Choroid plexus epithelial cell (primary cell): Measurements from ENCODE around the gene ZNF397.

Experiments used
- DNase-seq: peaks from one replicate; pipeline ENCODE4 v3.0.0-alpha.2; 2010; ENCODE audit warnings: low read depth
- H3K4me3 ChIP-seq: 2 replicates; pipeline ENCODE4 v1.5.1; 2011; ENCODE audit warnings: low read depth, mild to moderate bottlenecking, control low read depth, low read length, moderate library complexity
- CTCF ChIP-seq: conservative IDR thresholded peaks from 2 replicates; pipeline ENCODE4 v1.5.1; 2011; ENCODE audit warnings: low read depth, mild to moderate bottlenecking, control low read depth, inconsistent platforms, low read length, moderate library complexity

ZNF397 gene

DNA sequence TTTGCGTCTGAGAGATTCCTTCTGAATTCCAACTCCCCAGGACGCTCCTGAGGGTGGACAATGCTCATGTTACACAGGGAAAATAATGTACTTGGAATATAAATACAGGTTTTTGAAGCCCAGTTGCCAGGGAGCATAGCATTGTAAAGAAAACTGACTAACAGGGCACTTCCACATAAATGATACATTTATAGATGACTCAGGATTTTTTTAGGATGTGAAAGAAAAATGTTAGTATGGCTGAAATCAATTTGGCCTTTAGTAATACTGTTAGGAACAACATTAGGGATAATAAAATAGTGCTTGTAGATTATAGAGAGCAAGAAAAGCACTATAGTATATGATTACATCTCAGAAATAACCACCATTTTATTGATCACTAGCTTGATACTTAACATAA, 23.6 kb downstream of the ZNF397 start:
- H3K4me3 ChIP-seq: no peak overlapping the region
- no peak for TF ChIP-seq CTCF
- no peak for DNase-seq

DNA sequence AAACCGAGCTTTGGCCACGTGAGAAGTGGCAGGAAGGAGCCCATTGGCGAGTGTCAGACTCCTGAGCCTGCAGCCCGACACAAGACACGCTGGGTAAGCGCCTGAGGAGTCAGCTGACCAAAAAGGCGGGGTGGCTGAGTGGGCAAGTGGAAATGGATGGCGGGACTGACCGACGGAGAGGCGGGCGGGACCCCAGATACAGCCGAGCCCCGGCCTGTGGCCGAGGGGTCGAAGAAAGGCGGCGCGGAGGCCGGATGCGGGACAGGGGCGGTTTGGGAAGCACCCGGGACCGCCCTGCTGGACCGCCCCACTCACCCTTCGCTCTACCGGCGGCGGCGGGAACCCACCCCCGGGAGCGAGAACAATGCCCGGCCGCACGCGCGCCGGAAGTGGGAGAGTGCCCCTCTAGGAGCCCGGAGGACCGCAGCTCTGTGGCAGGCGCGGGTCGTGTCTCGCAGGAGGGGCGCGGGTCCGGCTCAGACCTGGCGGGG, 26.4 kb downstream of the ZNF397 start:
- no peak for TF ChIP-seq CTCF
- peak; percentile 72 for DNase-seq
- peak overlapping the region; percentile 67 for H3K4me3 ChIP-seq

DNA sequence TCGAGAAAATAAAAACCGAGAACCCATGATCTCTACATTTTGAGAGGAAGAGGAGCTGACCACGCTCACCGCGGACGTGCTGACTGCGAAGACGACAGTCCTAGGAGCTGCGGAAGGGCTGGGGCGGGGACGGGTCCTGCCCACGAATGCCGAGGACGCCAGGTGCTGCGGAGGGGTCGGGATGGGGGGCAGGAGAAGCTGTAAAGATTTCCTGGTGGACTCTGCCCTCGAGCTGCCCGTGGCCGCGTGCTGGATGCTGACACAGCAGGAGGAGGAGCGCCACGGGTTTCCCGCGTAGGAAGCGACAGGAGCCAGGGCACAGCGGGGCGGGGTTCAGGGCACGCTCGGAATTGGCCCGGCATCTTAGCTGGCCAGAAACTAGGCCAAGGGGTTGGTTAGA, 27.0 kb downstream of the ZNF397 start:
- peak overlapping the region; percentile 67 for H3K4me3 ChIP-seq
- no peak for TF ChIP-seq CTCF
- DNase-seq: no peak

DNA sequence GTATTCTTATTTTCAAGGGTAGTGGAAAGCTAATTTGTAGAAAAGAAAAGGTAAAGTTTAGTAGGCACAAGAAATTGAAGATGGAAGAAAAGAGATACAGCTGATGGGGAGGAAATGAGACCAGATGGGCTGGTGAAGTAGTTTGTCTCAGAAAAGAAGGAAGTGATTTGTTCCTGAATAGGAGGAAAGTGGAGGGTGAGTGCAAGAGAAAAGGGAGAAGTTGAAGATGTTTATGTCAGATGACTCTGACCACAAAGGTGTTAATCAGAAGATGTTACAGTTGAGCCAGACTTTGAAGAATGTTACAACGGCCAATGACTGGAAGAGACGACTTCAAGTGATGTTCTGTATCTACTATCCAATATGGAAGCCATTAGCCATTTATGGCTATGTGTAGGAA, 28.0 kb downstream of the ZNF397 start:
- TF ChIP-seq CTCF: no peak
- no peak for DNase-seq
- H3K4me3 ChIP-seq: no peak overlapping the region

GRCh38 chr18:35271656-35272055, 30.8 kb downstream of the ZNF397 start:
- no peak for DNase-seq

GRCh38 chr18:35276267-35276666, 35.4 kb downstream of the ZNF397 start:
- no peak for DNase-seq
- H3K4me3 ChIP-seq: no peak overlapping the region
- no peak for TF ChIP-seq CTCF

More at GRCh38 chr18:35271656-35272055, 30.8 kb downstream of the ZNF397 start:
- no peak for TF ChIP-seq CTCF
- H3K4me3 ChIP-seq: no peak overlapping the region

GRCh38 chr18:35277633-35278032, 36.8 kb downstream of the ZNF397 start:
- no peak for DNase-seq
- no peak for TF ChIP-seq CTCF
- H3K4me3 ChIP-seq: no peak overlapping the region
